ENCODE results near the gene GLRA3. TPM values are rescaled to one million over a fixed set of nuclear protein-coding genes. Genes with fewer than 3 reads are reported as not detected.

The GLRA3 gene
- total and polyA plus RNA-seq, 2 donors (not counting 1 experiment from before 2014, with no cell fraction given) = not detected

GRCh38 chr4:174810834-174811233 is 18.2 kb downstream of the GLRA3 start:
- H3K36me3 ChIP-seq (ENCODE audit: control insufficient read depth, insufficient read depth, low read length) = no peaks in the 10 kb centered on the region
- TF ChIP-seq CTCF (conservative IDR thresholded peaks at IDR 0.05 in 1 of 2, IDR thresholded peaks at IDR 0.05 in 1 of 2; ENCODE audit: low read depth in 1 of 2, low read length in 2 of 2) (no peak), EZH2 (IDR thresholded peaks at IDR 0.05; ENCODE audit: low read length, missing control alignments) (no peak)
- no peak overlapping the region for H3K4me2 ChIP-seq (ENCODE audit: extremely low read depth, insufficient read depth, low read length)
- no peak for DNase-seq (ENCODE audit: low read depth in 2 of 2)
- H3K79me2 ChIP-seq (ENCODE audit: control insufficient read depth, insufficient read depth, low read length) = no peaks in the 10 kb centered on the region
- H3K27ac ChIP-seq (ENCODE audit: insufficient read depth, low read length) = no peak overlapping the region
- no peaks in the 10 kb centered on the region for H3K9me3 ChIP-seq (ENCODE audit: control insufficient read depth, insufficient read depth, low read depth, low read length)
- H3K4me3 ChIP-seq (replicated peaks in 1 of 4; ENCODE audit: control extremely low read depth in 1 of 4, insufficient read depth in 1 of 4, low read depth in 3 of 4, low read length in 4 of 4) = no peak overlapping the region
- H4K20me1 ChIP-seq (ENCODE audit: control insufficient read depth, extremely low read depth, insufficient read depth, low read length) = no peaks in the 10 kb centered on the region
- H3K4me1 ChIP-seq (ENCODE audit: control insufficient read depth, extremely low read depth, insufficient read depth, low read length) = no peaks in the 10 kb centered on the region
- H2AFZ ChIP-seq (ENCODE audit: low read length) = no peak overlapping the region
- H3K27me3 ChIP-seq (ENCODE audit: control insufficient read depth, insufficient read depth, low read length) = no peaks in the 10 kb centered on the region
- H3K9ac ChIP-seq (ENCODE audit: insufficient read depth, low read length) = no peak overlapping the region

GRCh38 chr4:174808836-174809235 is 20.2 kb downstream of the GLRA3 start:
- H2AFZ ChIP-seq (ENCODE audit: low read length) = no peak overlapping the region
- TF ChIP-seq EZH2 (IDR thresholded peaks at IDR 0.05; ENCODE audit: low read length, missing control alignments) (no peak), CTCF (conservative IDR thresholded peaks at IDR 0.05 in 1 of 2, IDR thresholded peaks at IDR 0.05 in 1 of 2; ENCODE audit: low read depth in 1 of 2, low read length in 2 of 2) (no peak)
- DNase-seq (ENCODE audit: low read depth in 2 of 2) = no peak

GRCh38 chr4:174808119-174808518 is 20.9 kb downstream of the GLRA3 start:
- no peaks in the 10 kb centered on the region for H3K9me3 ChIP-seq (ENCODE audit: control insufficient read depth, insufficient read depth, low read depth, low read length)
- H3K27me3 ChIP-seq (ENCODE audit: control insufficient read depth, insufficient read depth, low read length) = no peaks in the 10 kb centered on the region
- TF ChIP-seq EZH2 (IDR thresholded peaks at IDR 0.05; ENCODE audit: low read length, missing control alignments) (no peak), CTCF (conservative IDR thresholded peaks at IDR 0.05 in 1 of 2, IDR thresholded peaks at IDR 0.05 in 1 of 2; ENCODE audit: low read depth in 1 of 2, low read length in 2 of 2) (no peak)
- no peak for DNase-seq (ENCODE audit: low read depth in 2 of 2)
- no peaks in the 10 kb centered on the region for H4K20me1 ChIP-seq (ENCODE audit: control insufficient read depth, extremely low read depth, insufficient read depth, low read length)
- no peak overlapping the region for H3K9ac ChIP-seq (ENCODE audit: insufficient read depth, low read length)
- no peak overlapping the region for H3K4me2 ChIP-seq (ENCODE audit: extremely low read depth, insufficient read depth, low read length)
- H3K4me3 ChIP-seq (replicated peaks in 1 of 4; ENCODE audit: control extremely low read depth in 1 of 4, insufficient read depth in 1 of 4, low read depth in 3 of 4, low read length in 4 of 4) = no peak overlapping the region
- H2AFZ ChIP-seq (ENCODE audit: low read length) = no peak overlapping the region
- H3K79me2 ChIP-seq (ENCODE audit: control insufficient read depth, insufficient read depth, low read length) = no peaks in the 10 kb centered on the region
- H3K36me3 ChIP-seq (ENCODE audit: control insufficient read depth, insufficient read depth, low read length) = no peaks in the 10 kb centered on the region
- H3K27ac ChIP-seq (ENCODE audit: insufficient read depth, low read length) = no peak overlapping the region
- no peaks in the 10 kb centered on the region for H3K4me1 ChIP-seq (ENCODE audit: control insufficient read depth, extremely low read depth, insufficient read depth, low read length)

More at GRCh38 chr4:174808836-174809235, 20.2 kb downstream of the GLRA3 start:
- Histone ChIP-seq H3K4me3 (replicated peaks in 1 of 4; ENCODE audit: control extremely low read depth in 1 of 4, insufficient read depth in 1 of 4, low read depth in 3 of 4, low read length in 4 of 4) (no peak overlapping the region), H3K79me2 (ENCODE audit: control insufficient read depth, insufficient read depth, low read length) (no peaks in the 10 kb centered on the region), H3K36me3 (ENCODE audit: control insufficient read depth, insufficient read depth, low read length) (no peaks in the 10 kb centered on the region), H3K27ac (ENCODE audit: insufficient read depth, low read length) (no peak overlapping the region), H4K20me1 (ENCODE audit: control insufficient read depth, extremely low read depth, insufficient read depth, low read length) (no peaks in the 10 kb centered on the region), H3K4me2 (ENCODE audit: extremely low read depth, insufficient read depth, low read length) (no peak overlapping the region), H3K9me3 (ENCODE audit: control insufficient read depth, insufficient read depth, low read depth, low read length) (no peaks in the 10 kb centered on the region), H3K9ac (ENCODE audit: insufficient read depth, low read length) (no peak overlapping the region), H3K4me1 (ENCODE audit: control insufficient read depth, extremely low read depth, insufficient read depth, low read length) (no peaks in the 10 kb centered on the region), H3K27me3 (ENCODE audit: control insufficient read depth, insufficient read depth, low read length) (no peaks in the 10 kb centered on the region)
